Measurements from ENCODE around the gene UBE2I.

Gene UBE2I

GRCh38 chr16:1366712-1367299 lies 57.4 kb downstream of the UBE2I start:
- TF ChIP-seq CTCF (IDR thresholded peaks at IDR 0.05; ENCODE audit: poor library complexity, severe bottlenecking) = no peak
- peaks cover 32% of the 10 kb centered on the region for H3K36me3 ChIP-seq (ENCODE audit: low read depth)

DNA sequence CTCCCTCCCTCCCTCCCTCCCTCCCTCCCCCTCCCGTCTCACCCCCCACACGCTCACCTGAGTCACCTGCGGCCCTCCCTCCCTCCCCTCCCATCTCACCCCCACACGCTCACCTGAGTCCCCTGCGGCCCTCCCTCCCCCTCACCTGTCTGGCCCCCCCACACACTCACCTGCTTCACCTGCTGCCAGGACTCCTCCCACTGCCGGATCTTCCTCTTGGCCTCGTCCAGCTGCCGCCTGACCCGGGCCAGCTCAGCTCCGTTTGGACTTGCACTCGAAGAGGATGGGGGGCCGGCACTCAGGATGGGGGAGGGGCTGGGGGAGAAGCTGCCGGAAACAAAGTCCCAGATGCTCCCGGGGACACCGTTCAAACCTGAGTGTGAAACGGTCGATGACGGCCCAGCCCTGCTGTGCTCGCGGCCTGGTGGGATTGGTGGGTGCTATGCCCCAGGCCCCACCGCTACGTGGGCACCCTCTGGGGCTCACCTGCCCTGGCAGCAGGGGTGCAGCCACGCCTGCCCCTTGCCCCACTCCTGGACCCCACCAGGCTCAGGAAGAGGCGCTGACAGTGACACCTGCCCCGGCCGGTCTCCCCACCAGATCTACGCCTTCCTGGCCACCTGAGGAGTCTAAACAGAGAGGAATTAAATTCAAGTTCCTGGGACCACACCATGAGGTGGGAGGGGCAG lies 58.2 kb downstream of the UBE2I start:
- Histone ChIP-seq H3K4me3 (ENCODE audit: severe bottlenecking) (no peak overlapping the region), H3K27me3 (ENCODE audit: insufficient read depth, poor library complexity, severe bottlenecking) (no peaks in the 10 kb centered on the region), H3K4me1 (ENCODE audit: insufficient read depth, poor library complexity, severe bottlenecking) (no peaks in the 10 kb centered on the region), H3K36me3 (ENCODE audit: low read depth) (peaks cover 28% of the 10 kb centered on the region), H3K9me3 (ENCODE audit: severe bottlenecking) (no peaks in the 10 kb centered on the region), H3K27ac (ENCODE audit: poor library complexity, severe bottlenecking) (no peak overlapping the region)
- no peak for TF ChIP-seq CTCF (IDR thresholded peaks at IDR 0.05; ENCODE audit: poor library complexity, severe bottlenecking)
- DNase-seq (ENCODE audit: low spot score) = no peak
- ATAC-seq (ENCODE audit: low read depth) = no peak

More at GRCh38 chr16:1366712-1367299, 57.4 kb downstream of the UBE2I start:
- H3K9me3 ChIP-seq (ENCODE audit: severe bottlenecking) = no peaks in the 10 kb centered on the region
- H3K4me3 ChIP-seq (ENCODE audit: severe bottlenecking) = no peak overlapping the region
- DNase-seq (ENCODE audit: low spot score) = no peak
- no peak for ATAC-seq (ENCODE audit: low read depth)
- H3K27me3 ChIP-seq (ENCODE audit: insufficient read depth, poor library complexity, severe bottlenecking) = no peaks in the 10 kb centered on the region
- H3K4me1 ChIP-seq (ENCODE audit: insufficient read depth, poor library complexity, severe bottlenecking) = no peaks in the 10 kb centered on the region
- H3K27ac ChIP-seq (ENCODE audit: poor library complexity, severe bottlenecking) = no peak overlapping the region

GRCh38 chr16:1371054-1371978 lies 61.9 kb downstream of the UBE2I start:
- Histone ChIP-seq H3K27me3 (ENCODE audit: insufficient read depth, poor library complexity, severe bottlenecking) (no peaks in the 10 kb centered on the region), H3K4me1 (ENCODE audit: insufficient read depth, poor library complexity, severe bottlenecking) (no peaks in the 10 kb centered on the region), H3K36me3 (ENCODE audit: low read depth) (peaks cover 3% of the 10 kb centered on the region; the same call in 1 of the 2 replicates), H3K4me3 (ENCODE audit: severe bottlenecking) (no peak overlapping the region), H3K9me3 (ENCODE audit: severe bottlenecking) (no peaks in the 10 kb centered on the region), H3K27ac (ENCODE audit: poor library complexity, severe bottlenecking) (no peak overlapping the region)
- DNase-seq (ENCODE audit: low spot score) (peak; percentile 61), ATAC-seq (ENCODE audit: low read depth) (no peak)
- TF ChIP-seq CTCF (IDR thresholded peaks at IDR 0.05; ENCODE audit: poor library complexity, severe bottlenecking) = no peak

DNA sequence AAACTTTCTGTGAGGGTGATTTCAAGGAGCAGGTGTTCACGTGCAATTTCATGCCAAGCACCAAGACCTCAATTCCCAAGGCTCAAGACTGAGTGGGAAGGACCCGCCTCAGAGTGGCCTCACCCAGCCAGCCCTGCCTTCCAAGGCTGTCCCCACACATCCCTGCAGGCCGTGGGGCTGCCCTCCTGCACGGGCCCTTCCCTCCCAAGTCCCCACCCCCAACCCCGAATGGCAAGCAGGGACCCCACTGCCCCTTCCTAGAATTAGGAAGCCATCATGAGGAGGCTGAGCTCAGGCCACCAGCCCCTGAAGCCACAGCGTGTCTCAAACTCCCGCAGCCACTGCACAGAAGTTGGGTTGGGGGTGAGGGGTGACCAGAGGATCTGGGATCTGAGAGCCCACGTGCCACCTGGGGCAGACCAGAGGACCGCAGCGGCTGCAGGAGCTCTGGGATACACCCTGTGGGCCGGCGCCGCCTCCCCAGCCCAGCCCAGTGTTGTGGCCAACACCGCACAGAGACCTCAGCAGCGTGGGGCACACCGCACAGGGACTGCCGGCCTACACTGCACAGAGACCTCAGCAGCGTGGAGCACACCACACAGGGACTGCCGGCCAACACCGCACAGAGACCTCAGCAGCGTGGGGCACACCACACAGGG lies 63.0 kb downstream of the UBE2I start:
- no peaks in the 10 kb centered on the region for H3K27me3 ChIP-seq (ENCODE audit: insufficient read depth, poor library complexity, severe bottlenecking)
- ATAC-seq (ENCODE audit: low read depth) (no peak), DNase-seq (ENCODE audit: low spot score) (peak; percentile 54)
- peaks cover 3% of the 10 kb centered on the region; the same call in 1 of the 2 replicates for H3K36me3 ChIP-seq (ENCODE audit: low read depth)
- H3K9me3 ChIP-seq (ENCODE audit: severe bottlenecking) = no peaks in the 10 kb centered on the region
- no peaks in the 10 kb centered on the region for H3K4me1 ChIP-seq (ENCODE audit: insufficient read depth, poor library complexity, severe bottlenecking)
- H3K4me3 ChIP-seq (ENCODE audit: severe bottlenecking) = no peak overlapping the region
- TF ChIP-seq CTCF (IDR thresholded peaks at IDR 0.05; ENCODE audit: poor library complexity, severe bottlenecking) = no peak
- H3K27ac ChIP-seq (ENCODE audit: poor library complexity, severe bottlenecking) = no peak overlapping the region
